Pons (tissue), 1 donor: ENCODE measurements around the gene COL9A1.

Experiments
- DNase-seq: peaks from one replicate; pipeline ENCODE4 v3.0.0-alpha.2; 2016; ENCODE audit warnings: low spot score

COL9A1 gene

DNA sequence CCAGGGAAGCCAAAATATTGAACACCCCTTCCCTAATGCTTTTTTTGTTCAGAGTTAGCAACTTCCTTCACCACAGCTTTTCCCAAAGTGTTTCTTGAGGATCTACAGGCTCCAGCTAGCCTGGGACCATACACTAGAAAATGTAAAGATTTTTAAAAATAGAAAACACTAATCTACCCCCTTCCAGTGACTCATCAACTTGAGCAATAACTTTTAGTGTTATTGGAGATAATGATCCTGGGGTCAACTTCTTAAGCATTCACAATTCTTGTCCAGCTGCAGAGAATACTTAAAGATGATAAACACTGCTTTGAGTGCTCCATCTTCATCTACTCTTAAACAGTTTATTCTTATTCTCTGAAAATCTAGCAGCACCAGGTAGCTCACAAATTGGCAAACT, 131.6 kb downstream of the COL9A1 start:
- no peak for DNase-seq

DNA sequence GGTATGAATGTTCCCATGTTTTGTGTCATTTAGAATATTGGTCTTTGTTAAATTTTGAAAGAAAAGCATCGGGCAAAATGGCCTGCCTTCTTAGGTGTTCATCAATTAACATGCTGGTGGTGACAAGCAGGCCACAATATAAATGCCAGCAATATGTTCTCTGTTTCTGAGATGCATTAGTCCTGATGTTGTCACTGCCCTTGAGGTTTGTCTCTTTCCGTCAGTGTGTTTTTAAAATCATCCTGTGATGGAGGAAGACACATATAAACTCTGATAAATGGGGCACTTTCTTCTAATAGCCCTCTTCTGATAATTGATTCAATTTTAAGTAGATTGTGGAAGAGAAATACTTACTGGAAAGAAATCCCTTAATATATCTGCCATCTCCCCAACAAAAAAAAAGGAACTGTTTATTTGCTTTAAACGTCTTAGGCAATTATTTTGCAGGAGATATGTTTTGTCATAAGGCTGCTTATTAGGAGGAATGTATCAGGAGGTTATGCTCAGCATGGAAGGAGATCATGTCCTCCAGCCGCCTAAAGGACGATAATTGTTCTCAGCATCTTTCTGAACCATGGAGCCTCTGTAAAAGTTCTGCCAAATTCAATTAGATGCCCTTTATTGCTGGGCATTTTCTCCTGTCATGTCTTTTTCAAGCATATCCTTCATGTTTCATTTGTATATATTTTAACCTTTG, 134.1 kb downstream of the COL9A1 start:
- DNase-seq: no peak
